ENCODE data around the gene ISG20. TPM values are rescaled to one million over a fixed set of nuclear protein-coding genes. Genes with fewer than 3 reads are reported as not detected.

The ISG20 gene
- total RNA-seq, 1 experiment from 2014 or later = 75.6 TPM

- H3K36me3 Mint-ChIP-seq (ENCODE audit: insufficient read depth, unreplicated experiment) = peaks cover 27% of the 10 kb centered on the region
- BruUV-seq (replicated peaks) = no TSS peak
- TF ChIP-seq CTCF (IDR thresholded peaks at IDR 0.05; ENCODE audit: unreplicated experiment) = no peak
- no peaks in the 10 kb centered on the region for H3K9me3 Mint-ChIP-seq (ENCODE audit: low read depth, unreplicated experiment)
- intact Hi-C loops (cut with micrococcal nuclease; ENCODE audit: unreplicated experiment) = no loop called here
- H3K4me1 Mint-ChIP-seq (ENCODE audit: low read depth, unreplicated experiment) = peaks cover 30% of the 10 kb centered on the region
- no peak for DNase-seq
- CTCF ChIA-PET = no interaction called here
- H3K4me3 Mint-ChIP-seq (ENCODE audit: low read depth, unreplicated experiment) = no peak overlapping the region
- H3K27me3 Mint-ChIP-seq (ENCODE audit: unreplicated experiment) = no peaks in the 10 kb centered on the region
- H3K27ac Mint-ChIP-seq (ENCODE audit: unreplicated experiment) = no peak overlapping the region
Measured at GRCh38 chr15:88650556-88650955, 11.7 kb downstream of the ISG20 start.

DNA sequence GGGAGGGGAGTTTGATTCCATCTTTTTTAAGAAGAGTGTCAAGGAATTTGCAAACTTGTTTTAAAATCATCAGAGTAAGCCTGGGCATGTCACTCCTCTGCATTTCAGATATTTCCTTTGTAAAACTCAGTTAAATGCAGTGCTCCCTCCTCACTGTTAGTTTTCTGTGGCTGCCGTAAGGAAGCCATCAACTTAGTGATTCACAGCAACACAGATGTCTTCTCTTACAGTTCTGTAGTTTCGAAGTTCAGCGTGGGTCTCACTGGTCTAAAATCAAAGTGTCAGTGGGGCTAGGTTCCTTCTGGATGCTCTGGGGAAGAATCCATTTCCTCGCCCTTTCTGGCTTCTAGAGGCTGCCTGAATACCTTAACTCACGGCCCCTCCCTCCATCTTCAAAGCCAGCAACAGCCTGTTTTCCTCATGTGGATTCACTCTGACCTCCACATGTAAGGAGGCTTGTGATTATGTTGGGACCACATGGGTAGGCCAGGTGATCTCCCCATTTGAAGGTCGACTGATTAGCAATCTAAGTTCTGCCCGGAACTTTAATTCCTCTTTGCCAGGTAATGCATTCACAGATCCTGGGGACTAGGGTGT lies 12.4 kb downstream of the ISG20 start:
- H3K36me3 Mint-ChIP-seq (ENCODE audit: insufficient read depth, unreplicated experiment) = peaks cover 27% of the 10 kb centered on the region
- H3K4me3 Mint-ChIP-seq (ENCODE audit: low read depth, unreplicated experiment) = no peak overlapping the region
- BruUV-seq (replicated peaks) = no TSS peak
- H3K4me1 Mint-ChIP-seq (ENCODE audit: low read depth, unreplicated experiment) = peaks cover 30% of the 10 kb centered on the region
- no peak overlapping the region for H3K27ac Mint-ChIP-seq (ENCODE audit: unreplicated experiment)
- TF ChIP-seq CTCF (IDR thresholded peaks at IDR 0.05; ENCODE audit: unreplicated experiment) = no peak
- no peaks in the 10 kb centered on the region for H3K9me3 Mint-ChIP-seq (ENCODE audit: low read depth, unreplicated experiment)
- DNase-seq = no peak
- intact Hi-C loops (cut with micrococcal nuclease; ENCODE audit: unreplicated experiment) = no loop called here
- no peaks in the 10 kb centered on the region for H3K27me3 Mint-ChIP-seq (ENCODE audit: unreplicated experiment)
- CTCF ChIA-PET = no interaction called here

DNA sequence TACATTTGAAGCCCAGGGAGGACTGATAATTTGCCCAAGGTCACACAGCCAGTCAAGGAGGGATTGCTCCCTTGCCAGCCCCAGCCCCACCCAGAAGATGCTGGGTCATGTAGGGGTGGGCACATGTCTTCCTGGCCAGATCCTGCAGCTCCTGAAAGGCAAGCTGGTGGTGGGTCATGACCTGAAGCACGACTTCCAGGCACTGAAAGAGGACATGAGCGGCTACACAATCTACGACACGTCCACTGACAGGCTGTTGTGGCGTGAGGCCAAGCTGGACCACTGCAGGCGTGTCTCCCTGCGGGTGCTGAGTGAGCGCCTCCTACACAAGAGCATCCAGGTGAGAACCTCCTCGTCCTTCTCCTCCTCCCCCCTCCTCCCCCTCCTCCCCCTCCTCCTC lies 13.2 kb downstream of the ISG20 start:
- no peak overlapping the region for H3K4me3 Mint-ChIP-seq (ENCODE audit: low read depth, unreplicated experiment)
- peaks cover 27% of the 10 kb centered on the region for H3K36me3 Mint-ChIP-seq (ENCODE audit: insufficient read depth, unreplicated experiment)
- no peaks in the 10 kb centered on the region for H3K9me3 Mint-ChIP-seq (ENCODE audit: low read depth, unreplicated experiment)
- H3K4me1 Mint-ChIP-seq (ENCODE audit: low read depth, unreplicated experiment) = peaks cover 30% of the 10 kb centered on the region
- BruUV-seq (replicated peaks) = no TSS peak
- CTCF ChIA-PET = no interaction called here
- intact Hi-C loops (cut with micrococcal nuclease; ENCODE audit: unreplicated experiment) = no loop called here
- H3K27me3 Mint-ChIP-seq (ENCODE audit: unreplicated experiment) = no peaks in the 10 kb centered on the region
- H3K27ac Mint-ChIP-seq (ENCODE audit: unreplicated experiment) = no peak overlapping the region
- TF ChIP-seq CTCF (IDR thresholded peaks at IDR 0.05; ENCODE audit: unreplicated experiment) = no peak
- DNase-seq = no peak

DNA sequence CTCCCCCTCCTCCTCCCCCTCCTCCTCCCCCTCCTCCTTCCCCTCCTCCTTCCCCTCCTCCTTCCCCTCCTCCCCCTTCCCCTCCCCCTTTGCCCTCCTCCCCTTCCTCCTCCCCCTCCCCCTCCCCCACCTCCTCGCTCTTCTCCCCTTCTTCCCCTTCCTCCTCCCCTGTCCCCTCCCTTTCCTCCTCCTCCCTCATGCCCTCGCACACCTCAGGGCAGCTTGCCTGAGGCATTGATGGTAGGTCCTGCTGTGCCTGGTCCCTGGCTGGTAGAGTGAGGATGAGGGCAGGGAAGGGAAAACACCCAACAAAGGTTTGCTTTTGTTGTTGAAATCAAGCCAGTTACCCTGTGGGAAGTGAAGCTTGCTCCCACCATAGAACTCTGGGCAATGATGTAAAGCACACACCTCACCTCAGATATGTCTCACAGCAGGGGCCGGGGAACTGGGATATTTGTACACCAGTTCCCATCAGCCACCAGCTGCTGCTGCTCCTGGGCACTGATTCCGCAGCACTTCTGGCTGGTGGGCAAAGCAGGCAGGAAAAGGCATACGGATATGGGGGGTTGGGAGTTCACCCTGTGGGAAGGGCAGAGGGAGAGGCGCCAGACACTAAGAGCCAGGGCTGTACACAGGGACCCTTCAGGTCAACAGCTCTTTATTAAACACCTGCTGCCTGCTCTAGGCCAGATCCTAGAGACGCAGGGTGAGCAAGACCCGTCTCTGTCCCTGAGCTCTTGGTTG lies 13.8 kb downstream of the ISG20 start:
- Mint-ChIP-seq H3K27ac (ENCODE audit: unreplicated experiment) (no peak overlapping the region), H3K9me3 (ENCODE audit: low read depth, unreplicated experiment) (no peaks in the 10 kb centered on the region), H3K36me3 (ENCODE audit: insufficient read depth, unreplicated experiment) (peaks cover 27% of the 10 kb centered on the region), H3K27me3 (ENCODE audit: unreplicated experiment) (no peaks in the 10 kb centered on the region), H3K4me3 (ENCODE audit: low read depth, unreplicated experiment) (no peak overlapping the region), H3K4me1 (ENCODE audit: low read depth, unreplicated experiment) (peaks cover 26% of the 10 kb centered on the region)
- intact Hi-C loops (cut with micrococcal nuclease; ENCODE audit: unreplicated experiment) = no loop called here
- no peak for TF ChIP-seq CTCF (IDR thresholded peaks at IDR 0.05; ENCODE audit: unreplicated experiment)
- no TSS peak for BruUV-seq (replicated peaks)
- no peak for DNase-seq
- CTCF ChIA-PET = no interaction called here
